ENCODE results near the gene ZNF26. TPM values are rescaled to one million over a fixed set of nuclear protein-coding genes. Genes with fewer than 3 reads are reported as not detected.
"Not testable (repeated sequence)": the region's sequence is repeated elsewhere in the genome, so short reads cannot be mapped to it uniquely, and the experiment has no call there.

The ZNF26 gene, protein sequence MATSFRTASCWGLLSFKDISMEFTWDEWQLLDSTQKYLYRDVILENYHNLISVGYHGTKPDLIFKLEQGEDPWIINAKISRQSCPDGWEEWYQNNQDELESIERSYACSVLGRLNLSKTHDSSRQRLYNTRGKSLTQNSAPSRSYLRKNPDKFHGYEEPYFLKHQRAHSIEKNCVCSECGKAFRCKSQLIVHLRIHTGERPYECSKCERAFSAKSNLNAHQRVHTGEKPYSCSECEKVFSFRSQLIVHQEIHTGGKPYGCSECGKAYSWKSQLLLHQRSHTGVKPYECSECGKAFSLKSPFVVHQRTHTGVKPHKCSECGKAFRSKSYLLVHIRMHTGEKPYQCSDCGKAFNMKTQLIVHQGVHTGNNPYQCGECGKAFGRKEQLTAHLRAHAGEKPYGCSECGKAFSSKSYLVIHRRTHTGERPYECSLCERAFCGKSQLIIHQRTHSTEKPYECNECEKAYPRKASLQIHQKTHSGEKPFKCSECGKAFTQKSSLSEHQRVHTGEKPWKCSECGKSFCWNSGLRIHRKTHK
- total RNA-seq (ENCODE audit: unreplicated experiment) = 15.9 TPM
- long read RNA-seq, partial matches to known transcripts = 0 of 3 reads
- long read RNA-seq, other reads (novel, unspliced or antisense) = 3 of 3 reads

DNA sequence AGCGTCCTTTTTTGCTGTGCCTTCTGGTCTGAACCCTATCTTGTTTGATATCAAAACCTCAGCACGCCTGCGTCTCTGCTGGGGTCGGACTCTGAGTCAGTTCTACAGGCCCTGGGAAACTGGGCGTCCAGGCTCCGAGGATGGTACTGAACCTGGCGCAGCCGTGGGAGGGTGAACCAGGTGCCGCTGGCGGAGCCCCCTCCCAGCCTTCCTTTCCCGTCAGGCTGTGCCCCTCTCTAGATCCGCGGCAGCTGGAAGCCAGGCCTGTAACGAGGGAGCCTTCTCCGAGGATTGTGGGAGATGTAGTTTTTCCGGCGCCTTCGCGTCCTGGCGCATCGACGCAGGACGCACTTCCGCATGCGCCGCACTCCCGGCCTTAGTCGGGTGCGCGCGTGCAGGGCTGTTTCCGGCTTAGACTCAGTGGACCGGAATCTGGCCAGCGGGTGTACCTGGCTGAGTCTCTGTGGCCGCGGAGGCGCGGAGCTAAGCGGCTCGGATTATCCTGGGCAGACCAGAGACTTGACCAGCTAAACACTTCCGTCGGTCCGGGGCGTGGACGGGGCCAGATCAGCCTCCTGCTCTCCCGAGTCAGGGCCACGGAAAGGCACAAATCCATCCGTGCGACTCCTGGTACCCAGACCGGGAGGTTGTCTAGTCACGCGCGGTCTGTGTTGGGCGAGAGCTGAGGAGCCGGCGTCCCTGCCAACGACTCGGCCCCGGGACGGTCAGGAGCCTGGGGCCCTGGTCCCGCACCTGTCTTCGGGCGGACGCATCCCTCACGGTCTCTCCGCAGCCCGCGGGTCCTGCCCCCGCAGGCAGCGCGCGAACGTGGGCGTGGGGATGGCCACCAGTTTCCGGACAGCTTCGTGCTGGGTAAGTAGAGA lies at the start of gene ZNF26:
TSS of gene ZNF26 (plus strand) at position 367 of the 884 bp plus-strand sequence. CDS start at position 841, 474 bp downstream.
- Mint-ChIP-seq H3K4me3 (ENCODE audit: unreplicated experiment) (peak within 1 kb of the TSS; percentile 84), H3K27ac (ENCODE audit: unreplicated experiment) (peak within 1 kb of the TSS; percentile 92), H3K27me3 (ENCODE audit: unreplicated experiment) (peaks cover 6% of the 10 kb centered on the region), H3K36me3 (ENCODE audit: unreplicated experiment) (peaks cover 30% of the 10 kb centered on the region), H3K9me3 (ENCODE audit: unreplicated experiment) (peaks cover 7% of the 10 kb centered on the region), H3K4me1 (ENCODE audit: low read depth, unreplicated experiment) (peaks cover 3% of the 10 kb centered on the region)
- no peak for TF ChIP-seq CTCF (IDR thresholded peaks at IDR 0.05; ENCODE audit: partially characterized antibody, unreplicated experiment)
- DNase-seq = peak; percentile 88

- not testable (repeated sequence) for H3K27ac Mint-ChIP-seq (ENCODE audit: unreplicated experiment); DNase-seq; H3K4me3 Mint-ChIP-seq (ENCODE audit: unreplicated experiment); H3K27me3 Mint-ChIP-seq (ENCODE audit: unreplicated experiment); H3K4me1 Mint-ChIP-seq (ENCODE audit: low read depth, unreplicated experiment)
- Mint-ChIP-seq H3K9me3 (ENCODE audit: unreplicated experiment) (peaks cover 33% of the 10 kb centered on the region), H3K36me3 (ENCODE audit: unreplicated experiment) (peaks cover 65% of the 10 kb centered on the region)
Measured at GRCh38 chr12:132936921-132937320, 49.2 kb upstream of the ZNF26 start.

DNA sequence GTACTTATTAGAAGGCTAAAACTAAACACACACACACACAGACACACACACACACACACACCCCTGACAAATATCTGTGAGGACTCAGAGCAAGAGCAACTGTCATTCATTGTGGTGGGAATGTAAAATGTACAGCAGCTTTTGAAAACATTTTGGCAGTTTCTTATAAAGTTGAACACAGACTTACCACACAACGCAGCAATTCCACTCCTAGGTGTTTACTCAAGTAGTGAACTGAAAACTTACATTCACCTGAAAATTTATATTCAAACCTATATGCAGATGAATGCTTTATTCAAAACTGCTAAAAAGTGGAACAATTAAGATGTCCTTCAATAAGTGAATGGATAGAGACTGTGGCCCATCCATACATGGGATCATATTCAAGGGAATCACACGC lies 48.7 kb upstream of the ZNF26 start:
- H3K27me3 Mint-ChIP-seq (ENCODE audit: unreplicated experiment) = peaks cover 8% of the 10 kb centered on the region
- DNase-seq = no peak
- peaks cover 63% of the 10 kb centered on the region for H3K36me3 Mint-ChIP-seq (ENCODE audit: unreplicated experiment)
- H3K4me1 Mint-ChIP-seq (ENCODE audit: low read depth, unreplicated experiment) = no peaks in the 10 kb centered on the region
- TF ChIP-seq CTCF (IDR thresholded peaks at IDR 0.05; ENCODE audit: partially characterized antibody, unreplicated experiment) = no peak
- H3K9me3 Mint-ChIP-seq (ENCODE audit: unreplicated experiment) = peaks cover 33% of the 10 kb centered on the region
- no peak overlapping the region for H3K4me3 Mint-ChIP-seq (ENCODE audit: unreplicated experiment)
- H3K27ac Mint-ChIP-seq (ENCODE audit: unreplicated experiment) = no peak overlapping the region

GRCh38 chr12:132938807-132939206 lies 47.4 kb upstream of the ZNF26 start:
- Mint-ChIP-seq H3K9me3 (ENCODE audit: unreplicated experiment) (peaks cover 31% of the 10 kb centered on the region), H3K36me3 (ENCODE audit: unreplicated experiment) (peaks cover 53% of the 10 kb centered on the region)
- not testable (repeated sequence) for H3K4me3 Mint-ChIP-seq (ENCODE audit: unreplicated experiment); H3K4me1 Mint-ChIP-seq (ENCODE audit: low read depth, unreplicated experiment); H3K27ac Mint-ChIP-seq (ENCODE audit: unreplicated experiment); H3K27me3 Mint-ChIP-seq (ENCODE audit: unreplicated experiment); DNase-seq

DNA sequence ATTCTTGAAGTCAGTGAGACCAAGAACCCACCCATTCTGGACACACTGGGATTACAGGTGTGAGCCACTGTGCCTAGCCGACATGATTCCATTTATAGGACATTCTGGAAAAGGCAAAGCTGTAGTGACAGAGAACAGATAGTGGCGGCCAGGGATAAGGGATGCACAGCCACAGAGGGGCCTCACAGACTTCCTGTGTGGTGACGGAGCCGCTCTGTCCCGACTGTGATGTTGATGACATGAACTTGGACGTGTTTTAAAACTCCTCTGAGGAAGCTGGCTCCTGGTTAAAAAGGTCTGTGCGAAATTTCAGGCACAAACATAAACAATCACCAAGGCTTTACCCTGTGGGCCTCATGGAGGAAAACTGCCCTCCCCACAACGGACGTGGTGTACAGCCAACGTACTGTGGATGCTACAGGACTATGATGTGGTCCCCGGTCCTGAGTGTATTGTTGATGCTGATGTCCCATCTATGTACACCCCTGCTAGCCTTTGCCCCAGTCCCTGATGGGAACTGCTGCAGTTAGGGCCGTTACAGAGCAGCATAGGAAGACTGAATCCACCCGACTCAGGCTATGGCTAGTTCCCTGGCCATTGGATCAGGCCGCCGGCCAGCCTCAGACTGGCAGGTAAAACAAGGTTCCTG lies 46.0 kb upstream of the ZNF26 start:
- no peak overlapping the region for H3K4me3 Mint-ChIP-seq (ENCODE audit: unreplicated experiment)

More for the DNA sequence above, 46.0 kb upstream of the ZNF26 start:
- TF ChIP-seq CTCF (IDR thresholded peaks at IDR 0.05; ENCODE audit: partially characterized antibody, unreplicated experiment) = no peak
- H3K27ac Mint-ChIP-seq (ENCODE audit: unreplicated experiment) = no peak overlapping the region
- H3K4me1 Mint-ChIP-seq (ENCODE audit: low read depth, unreplicated experiment) = no peaks in the 10 kb centered on the region
- H3K36me3 Mint-ChIP-seq (ENCODE audit: unreplicated experiment) = peaks cover 56% of the 10 kb centered on the region
- peaks cover 5% of the 10 kb centered on the region for H3K27me3 Mint-ChIP-seq (ENCODE audit: unreplicated experiment)
- peaks cover 23% of the 10 kb centered on the region for H3K9me3 Mint-ChIP-seq (ENCODE audit: unreplicated experiment)
- no peak for DNase-seq
